ENCODE data around the gene PIP5KL1. TPM values are rescaled to one million over a fixed set of nuclear protein-coding genes. Genes with fewer than 3 reads are reported as not detected.
A peak's percentile ranks its signal among the peaks of the same experiment; 100 is the strongest.

The PIP5KL1 gene
- total RNA-seq, 1 donor: 2.6 TPM

DNA sequence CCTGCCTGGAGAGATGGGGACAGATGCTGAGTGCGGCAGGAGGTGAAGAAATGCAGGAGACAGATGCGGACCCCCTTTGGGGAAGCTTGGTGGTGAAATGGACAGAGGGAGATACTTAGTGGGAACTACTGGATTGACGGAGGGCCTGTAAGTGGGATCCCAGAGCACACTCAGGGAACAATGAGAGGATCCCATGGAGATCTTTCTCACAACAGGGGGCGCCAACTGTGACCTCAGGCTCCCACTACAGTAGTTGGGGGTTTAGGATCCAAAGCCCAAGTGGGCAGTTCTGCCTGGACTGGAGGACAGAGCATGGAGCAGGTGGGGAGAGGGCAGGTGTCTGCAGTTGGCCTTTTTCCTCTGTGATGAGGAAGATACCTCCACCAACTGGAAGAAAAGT is 3.7 kb upstream of the PIP5KL1 start:
- H3K4me3 ChIP-seq (ENCODE audit: low read depth, low read length): no peak overlapping the region
- no peak for DNase-seq (ENCODE audit: low read depth)
- TF ChIP-seq, protein P1, sequence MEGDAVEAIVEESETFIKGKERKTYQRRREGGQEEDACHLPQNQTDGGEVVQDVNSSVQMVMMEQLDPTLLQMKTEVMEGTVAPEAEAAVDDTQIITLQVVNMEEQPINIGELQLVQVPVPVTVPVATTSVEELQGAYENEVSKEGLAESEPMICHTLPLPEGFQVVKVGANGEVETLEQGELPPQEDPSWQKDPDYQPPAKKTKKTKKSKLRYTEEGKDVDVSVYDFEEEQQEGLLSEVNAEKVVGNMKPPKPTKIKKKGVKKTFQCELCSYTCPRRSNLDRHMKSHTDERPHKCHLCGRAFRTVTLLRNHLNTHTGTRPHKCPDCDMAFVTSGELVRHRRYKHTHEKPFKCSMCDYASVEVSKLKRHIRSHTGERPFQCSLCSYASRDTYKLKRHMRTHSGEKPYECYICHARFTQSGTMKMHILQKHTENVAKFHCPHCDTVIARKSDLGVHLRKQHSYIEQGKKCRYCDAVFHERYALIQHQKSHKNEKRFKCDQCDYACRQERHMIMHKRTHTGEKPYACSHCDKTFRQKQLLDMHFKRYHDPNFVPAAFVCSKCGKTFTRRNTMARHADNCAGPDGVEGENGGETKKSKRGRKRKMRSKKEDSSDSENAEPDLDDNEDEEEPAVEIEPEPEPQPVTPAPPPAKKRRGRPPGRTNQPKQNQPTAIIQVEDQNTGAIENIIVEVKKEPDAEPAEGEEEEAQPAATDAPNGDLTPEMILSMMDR (IDR thresholded peaks at IDR 0.05; ENCODE audit: insufficient read depth, low read length): no peak

DNA sequence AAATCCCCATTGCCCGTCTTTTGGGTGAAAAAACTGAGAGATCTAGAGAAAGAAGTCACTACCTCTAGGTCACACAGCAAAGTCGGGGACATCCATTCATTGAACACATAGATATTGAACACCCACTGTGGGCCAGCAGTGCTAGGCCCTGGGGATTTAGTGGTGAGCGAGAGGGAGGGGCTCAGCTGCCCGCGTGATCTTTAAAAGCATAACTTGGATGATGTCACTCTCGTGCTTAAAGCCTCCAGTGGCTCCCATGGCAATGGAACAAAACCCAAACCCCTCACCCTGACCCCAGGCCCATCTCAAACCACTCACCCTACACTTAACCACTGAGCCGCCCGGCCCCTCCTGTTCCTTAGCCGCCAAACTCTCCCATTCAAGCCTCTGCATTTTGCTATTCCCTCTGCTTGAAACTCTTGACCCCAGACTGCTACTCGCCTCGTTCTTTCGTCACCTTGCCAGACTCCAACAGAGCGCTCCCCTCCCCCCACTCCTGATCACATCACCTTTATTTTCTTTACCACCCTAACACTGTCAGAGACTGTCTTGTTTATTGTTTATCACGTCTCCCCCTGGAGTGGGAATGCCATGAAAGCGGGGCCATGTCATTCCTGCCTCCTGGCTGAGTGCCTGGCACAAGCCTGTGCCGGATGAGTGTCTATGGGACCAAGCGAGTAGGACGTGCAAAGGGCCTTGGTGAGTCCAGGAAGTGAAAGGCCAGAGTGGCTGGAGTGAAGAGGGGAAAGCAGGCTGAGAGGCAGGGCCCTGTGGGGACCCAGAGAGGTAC is 710 bp upstream of the PIP5KL1 start:
- TF ChIP-seq, protein P1 (IDR thresholded peaks at IDR 0.05; ENCODE audit: insufficient read depth, low read length): no peak
- H3K4me3 ChIP-seq (ENCODE audit: low read depth, low read length): peak overlapping the region; percentile 70
- DNase-seq (ENCODE audit: low read depth): peak; percentile 72

DNA sequence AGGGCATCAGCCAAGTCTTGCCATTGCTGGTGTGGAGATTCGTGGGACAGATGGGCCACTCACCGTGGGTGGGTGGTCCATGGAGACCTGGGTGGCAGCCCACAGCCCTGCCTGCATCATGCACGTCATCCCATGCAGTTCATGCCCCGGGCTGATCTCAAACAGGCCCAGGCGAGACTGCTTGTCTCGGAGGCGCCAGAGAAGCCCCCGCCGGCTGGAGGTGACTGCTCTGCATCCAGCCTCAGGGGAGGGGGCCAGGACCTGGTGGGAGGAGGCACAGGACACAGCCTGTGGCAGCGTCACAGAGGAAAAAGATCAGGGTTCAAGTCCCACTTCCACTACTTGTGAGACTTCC is 975 bp downstream of the PIP5KL1 start:
- H3K4me3 ChIP-seq (ENCODE audit: low read depth, low read length): no peak overlapping the region
- no peak for DNase-seq (ENCODE audit: low read depth)
- TF ChIP-seq, protein P1 (IDR thresholded peaks at IDR 0.05; ENCODE audit: insufficient read depth, low read length): no peak

DNA sequence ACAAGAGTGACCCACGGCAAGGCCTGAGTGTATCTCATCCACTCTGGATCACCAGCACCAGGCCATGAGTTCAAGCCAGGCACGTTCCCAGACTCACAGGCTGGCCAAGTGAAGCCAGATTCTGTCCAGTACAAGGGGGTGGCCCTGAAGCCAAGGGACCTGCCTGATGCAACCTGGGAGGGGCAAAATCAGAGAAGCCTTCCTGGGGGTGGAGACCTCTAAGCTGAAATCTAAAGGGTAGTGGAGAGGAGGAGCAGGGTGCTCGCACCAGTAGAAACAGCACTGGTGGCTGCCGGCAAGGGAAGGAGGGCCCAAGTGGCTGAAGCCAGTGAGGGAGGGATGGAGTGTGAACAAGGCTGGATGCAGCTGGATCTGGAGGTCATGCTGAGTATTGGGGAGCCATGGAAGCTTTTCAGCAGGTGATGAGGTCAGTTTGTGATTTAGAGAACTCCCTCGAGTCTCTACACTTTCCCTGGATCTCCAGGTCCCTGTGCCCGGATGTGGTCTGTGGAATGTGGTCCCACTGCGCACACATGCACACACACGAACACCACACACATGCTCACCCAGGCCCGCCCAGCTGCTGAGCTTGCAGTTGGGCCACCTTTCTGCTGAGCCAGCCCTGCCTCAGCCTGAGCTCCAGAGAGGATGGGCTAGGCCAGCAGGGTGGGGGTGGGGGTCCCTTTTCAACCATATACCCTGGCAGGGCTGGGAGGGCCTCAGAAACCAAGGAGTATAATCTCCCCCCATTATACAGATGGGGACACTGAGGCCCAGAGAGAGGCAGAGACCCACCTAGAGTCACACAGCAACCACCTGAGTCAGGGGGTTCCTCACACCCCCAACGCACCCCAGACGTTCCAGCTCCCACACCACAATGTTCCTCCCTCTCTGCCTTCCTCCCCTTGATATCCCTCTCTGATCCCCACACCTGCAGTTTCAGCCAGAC is 1.6 kb downstream of the PIP5KL1 start:
- no peak overlapping the region for H3K4me3 ChIP-seq (ENCODE audit: low read depth, low read length)
- DNase-seq (ENCODE audit: low read depth): peak; percentile 38
- TF ChIP-seq, protein P1 (IDR thresholded peaks at IDR 0.05; ENCODE audit: insufficient read depth, low read length): no peak

DNA sequence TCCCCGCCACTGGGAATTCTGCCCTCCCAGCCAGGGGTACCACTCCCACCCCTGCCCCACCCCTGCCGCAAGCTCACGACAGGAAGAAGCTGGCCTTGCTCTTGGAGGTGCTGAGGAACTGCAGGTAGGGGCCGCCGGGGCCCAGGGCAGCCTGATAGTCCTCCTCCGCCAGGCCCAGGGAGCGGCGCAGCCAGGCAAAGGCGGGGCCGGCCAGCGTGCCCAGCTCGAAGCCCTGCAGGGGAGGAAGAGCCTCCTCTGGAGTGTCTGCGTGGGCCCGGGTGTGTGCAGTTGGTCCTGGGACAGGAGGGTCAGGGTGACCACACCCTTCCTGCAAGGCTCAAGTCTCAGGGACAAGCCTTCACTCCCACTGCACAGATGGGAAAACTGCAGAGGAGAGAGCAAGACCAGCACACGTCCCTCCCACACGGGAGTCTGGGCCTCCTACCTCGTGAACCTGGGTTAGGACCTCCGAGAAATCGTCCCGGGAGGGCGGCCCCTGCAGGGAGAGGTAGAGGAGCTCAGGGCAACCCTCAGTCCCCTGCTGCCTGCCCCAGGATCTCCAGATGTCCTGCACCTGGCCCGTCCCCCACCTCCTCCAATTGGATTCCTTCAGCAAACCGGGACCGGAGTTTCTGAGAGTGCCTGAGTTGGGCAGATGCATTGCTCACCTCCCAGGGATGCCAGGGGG is 2.4 kb downstream of the PIP5KL1 start:
- no peak overlapping the region for H3K4me3 ChIP-seq (ENCODE audit: low read depth, low read length)
- TF ChIP-seq, protein P1 (IDR thresholded peaks at IDR 0.05; ENCODE audit: insufficient read depth, low read length): no peak
- no peak for DNase-seq (ENCODE audit: low read depth)

DNA sequence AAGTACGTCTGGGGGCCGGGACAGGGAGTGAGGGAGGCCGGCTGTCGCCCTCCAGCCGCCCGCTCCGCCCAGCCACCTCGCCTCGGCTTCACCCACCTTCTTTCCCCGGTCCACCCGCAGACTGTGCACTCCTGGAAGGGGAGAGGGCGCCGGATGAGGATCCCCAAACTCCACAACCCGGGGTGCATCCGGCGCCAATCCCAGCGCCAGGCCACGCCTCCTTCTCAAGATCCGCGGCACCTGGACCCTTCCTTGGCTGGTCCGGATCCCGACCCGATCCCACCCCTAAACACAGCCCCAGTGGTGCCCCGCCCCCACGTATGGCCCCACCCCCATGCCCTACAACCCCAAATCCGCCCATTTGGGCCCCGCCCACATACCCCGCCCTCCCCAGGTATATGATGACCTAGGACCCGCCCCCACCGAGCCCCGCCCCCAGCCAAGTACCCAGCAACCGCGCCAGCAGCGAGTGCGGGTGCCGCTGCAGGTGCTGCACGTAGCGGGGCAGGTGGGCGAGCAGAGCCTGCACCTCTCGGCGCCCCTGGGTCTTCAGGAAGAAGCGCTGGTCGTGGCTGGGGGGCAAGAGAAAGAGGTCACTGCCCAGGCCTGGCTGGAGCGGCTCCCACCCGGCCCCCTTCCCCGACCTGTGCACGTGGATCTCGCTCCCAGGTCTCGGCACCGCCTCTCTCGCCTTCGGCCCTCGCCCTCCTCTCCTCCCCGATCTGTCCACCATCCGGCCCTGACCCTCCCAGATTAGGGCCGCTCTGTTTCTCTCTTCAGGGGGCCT is 3.2 kb downstream of the PIP5KL1 start:
- TF ChIP-seq, protein P1 (IDR thresholded peaks at IDR 0.05; ENCODE audit: insufficient read depth, low read length): no peak
- DNase-seq (ENCODE audit: low read depth): no peak
- no peak overlapping the region for H3K4me3 ChIP-seq (ENCODE audit: low read depth, low read length)

All from fibroblast of the aortic adventitia (primary cell).